Esophagus squamous epithelium (tissue), 4 donors: ENCODE measurements around the gene CYP4F3.
A peak's percentile ranks its signal among the peaks of the same experiment; 100 is the strongest.

Experiments used
- CTCF ChIP-seq, 6 experiments: fragments of 450-650 bp in 4 of 6; fragments of 200-600 bp in 2 of 6; sonication (generic) in 2 of 6; IDR thresholded peaks; one replicate each; pipeline ENCODE4 v1.5.1; 2016 to 2019; ENCODE audit warnings: antibody characterized with exemption in 6 of 6, mild to moderate bottlenecking in 4 of 6, moderate library complexity in 4 of 6
- POLR2A ChIP-seq, 4 donors: fragments of 450-650 bp; IDR thresholded peaks; one replicate each; pipeline ENCODE4 v1.6.1; 2017; ENCODE audit warnings: antibody characterized with exemption in 4 of 4, mild to moderate bottlenecking in 4 of 4, moderate library complexity in 3 of 4

GRCh38 chr19:15672580-15673175 is 32.0 kb downstream of the CYP4F3 start, which contains the start of gene CYP4F12:
- TF ChIP-seq CTCF (IDR thresholded peaks at IDR 0.05) (no peak), POLR2A (IDR thresholded peaks at IDR 0.05) (peak in 2 of 4 donors; percentile 15 to 44)
